GM12878 (cell line): Measurements from ENCODE around the gene GNG12. TPM values are rescaled to one million over a fixed set of nuclear protein-coding genes. Genes with fewer than 3 reads are reported as not detected.

Experiments used
- ATAC-seq: fragments of 200-7000 bp; cut with Tn5 transposase; 3 replicates; pipeline ENCODE4 v1.9.1; 2020; ENCODE audit warnings: mild to moderate bottlenecking, moderate library complexity
- BruUV-seq: library from RNA; stranded (reverse); fragments of 400-500 nt; replicated peaks from 2 replicates; lab custom pipeline; 2021; lab: Mats Ljungman, UMichigan
- CTCF ChIA-PET: fragments of 300-600 bp; sonication (Branson Sonifier 250); formaldehyde crosslinking; extraction: SDS; loops from one replicate; lab custom pipeline; 2021; ENCODE audit warnings: inconsistent platforms; lab: Yijun Ruan, JAX
- POLR2A ChIA-PET: fragments of 350-600 bp; formaldehyde crosslinking; extraction: SDS; loops from one replicate; lab custom pipeline; 2021; ENCODE audit warnings: inconsistent platforms; lab: Charles Lee
- RAD21 ChIA-PET: fragments of 300-600 bp; sonication (Branson Sonifier 250); formaldehyde crosslinking; loops from one replicate; lab custom pipeline; 2023; ENCODE audit warnings: antibody characterized with exemption; ENCODE audit not compliant: unreplicated experiment; lab: Charles Lee
- SMC1A ChIA-PET: fragments of 300-600 bp; sonication (Branson Sonifier 250); formaldehyde crosslinking; loops from one replicate; lab custom pipeline; 2023; ENCODE audit not compliant: unreplicated experiment, uncharacterized antibody; lab: Charles Lee
- DNase-seq: peaks from one replicate; pipeline ENCODE4 v3.0.0-alpha.2; 2011; ENCODE audit warnings: low read depth, low spot score
- FAIRE-seq: peaks from 3 replicates; lab custom pipeline; 2011; peaks lifted over from hg19 to GRCh38; lab: Jason Lieb, UNC
- H2AFZ ChIP-seq: 2 replicates; pipeline ENCODE4 v1.6.0; 2011; ENCODE audit warnings: low read depth, low read length, control low read depth; ENCODE audit not compliant: control insufficient read depth
- H3K27ac ChIP-seq: 2 replicates; pipeline ENCODE4 v1.5.1; 2011; ENCODE audit warnings: control low read depth; ENCODE audit not compliant: control insufficient read depth, insufficient read depth
- H3K27me3 ChIP-seq, 2 experiments: replicated peaks in 1 of 2; 2 replicates each; pipeline versions ENCODE4 v1.6.0 to v1.6.1; 2011; ENCODE audit warnings: low read length in 1 of 2; ENCODE audit not compliant: control insufficient read depth in 2 of 2, insufficient read depth in 2 of 2
- H3K36me3 ChIP-seq, 2 experiments: 2 replicates each; pipeline ENCODE4 v1.5.1; 2011; ENCODE audit warnings: low read length in 1 of 2; ENCODE audit not compliant: control insufficient read depth in 2 of 2, insufficient read depth in 2 of 2
- H3K4me1 ChIP-seq: 2 replicates; pipeline ENCODE4 v1.6.1; 2011; ENCODE audit warnings: mild to moderate bottlenecking, low read length, moderate library complexity, mixed read lengths; ENCODE audit not compliant: control insufficient read depth, insufficient read depth
- H3K4me2 ChIP-seq: 2 replicates; pipeline ENCODE4 v1.6.0; 2011; ENCODE audit warnings: control low read depth; ENCODE audit not compliant: control insufficient read depth, insufficient read depth
- H3K4me3 ChIP-seq: fragments of 200-600 bp; sonication (generic); 2 replicates; pipeline ENCODE4 v1.5.1; 2016
- H3K79me2 ChIP-seq: 2 replicates; pipeline ENCODE4 v1.6.0; 2011; ENCODE audit warnings: low read length; ENCODE audit not compliant: control insufficient read depth, insufficient read depth
- H3K9ac ChIP-seq: 2 replicates; pipeline ENCODE4 v1.8.0; 2011; ENCODE audit warnings: low read length, control low read depth, mixed read lengths; ENCODE audit not compliant: control insufficient read depth, insufficient read depth
- H3K9me3 ChIP-seq: replicated peaks from 3 replicates; pipeline ENCODE4 v1.5.1; 2011; ENCODE audit warnings: mild to moderate bottlenecking, low read length; ENCODE audit not compliant: control insufficient read depth, insufficient read depth
- H4K20me1 ChIP-seq: 2 replicates; pipeline ENCODE4 v1.6.0; 2011; ENCODE audit not compliant: control insufficient read depth, insufficient read depth
- ATF7 ChIP-seq: fragments of 450-650 bp; IDR thresholded peaks from 2 replicates; pipeline ENCODE4 v1.6.1; 2016; ENCODE audit warnings: low read depth, mild to moderate bottlenecking
- BACH1 ChIP-seq: fragments of 450-650 bp; IDR thresholded peaks from 2 replicates; pipeline ENCODE4 v1.6.1; 2017; ENCODE audit warnings: mild to moderate bottlenecking, borderline replicate concordance
- BRCA1 ChIP-seq: IDR thresholded peaks from 2 replicates; pipeline ENCODE4 v1.6.1; 2011; ENCODE audit warnings: low read depth, low read length, improper control_type of control experiment
- CHD1 ChIP-seq: IDR thresholded peaks from 2 replicates; pipeline ENCODE4 v1.6.1; 2012; ENCODE audit warnings: low read depth, low read length, improper control_type of control experiment
- CREB1 ChIP-seq: IDR thresholded peaks from 2 replicates; pipeline ENCODE4 v1.6.1; 2012; ENCODE audit warnings: low read depth, mild to moderate bottlenecking, inconsistent platforms
- ESRRA ChIP-seq: IDR thresholded peaks from 2 replicates; pipeline ENCODE4 v1.6.1; 2012; ENCODE audit warnings: mild to moderate bottlenecking, low read length, improper control_type of control experiment
- NBN ChIP-seq: fragments of 450-650 bp; IDR thresholded peaks from 2 replicates; pipeline ENCODE4 v1.6.1; 2016
- NFYB ChIP-seq: IDR thresholded peaks from 2 replicates; pipeline ENCODE4 v1.6.1; 2011; ENCODE audit warnings: low read depth, mild to moderate bottlenecking, low read length, improper control_type of control experiment, moderate library complexity; ENCODE audit not compliant: insufficient read depth
- REST ChIP-seq: IDR thresholded peaks from 2 replicates; pipeline ENCODE4 v1.6.1; 2012; ENCODE audit warnings: mild to moderate bottlenecking, low read depth, low read length
- SMARCA5 ChIP-seq: fragments of 450-650 bp; IDR thresholded peaks from 2 replicates; pipeline ENCODE4 v1.6.1; 2017; ENCODE audit warnings: mild to moderate bottlenecking
- SP1 ChIP-seq: IDR thresholded peaks from one replicate; pipeline ENCODE4 v1.6.1; 2011; ENCODE audit warnings: low read depth, low read length
- STAT3 ChIP-seq: IDR thresholded peaks from 2 replicates; pipeline ENCODE4 v1.6.1; 2011; ENCODE audit warnings: low read depth, low read length, improper control_type of control experiment
- TBL1XR1 ChIP-seq: IDR thresholded peaks from 2 replicates; pipeline ENCODE4 v1.6.1; 2012; ENCODE audit warnings: low read depth, low read length, improper control_type of control experiment
- ZBED1 ChIP-seq: IDR thresholded peaks from 2 replicates; pipeline ENCODE4 v1.6.1; 2016; ENCODE audit warnings: borderline replicate concordance
- WGBS: methylation state at CpG from one replicate; pipeline ENCODE4 v1.1.6; 2016; ENCODE audit warnings: low lambda C conversion rate; ENCODE audit not compliant: insufficient replicate concordance, insufficient coverage; ENCODE audit errors: missing lambda C conversion rate; 5-methylcytosine and 5-hydroxymethylcytosine counted together
- in situ Hi-C: fragments of 300-500 bp; cut with MboI; formaldehyde crosslinking; loops from 9 replicates; pipeline ENCODE4 v1.14.3; 2018; ENCODE audit warnings: mixed read lengths
- intact Hi-C: fragments of 100-400 bp; cut with micrococcal nuclease; formaldehyde crosslinking; loops from one replicate; pipeline ENCODE4 v1.14.2; 2022; ENCODE audit not compliant: unreplicated experiment
- polyA plus RNA-seq, 11 experiments: library from polyadenylated mRNA; depleted of rRNA in 4 of 11; unstranded in 6 of 11; stranded (reverse) in 5 of 11; fragments of >200 nt; fragmentation: Nextera tagmentation in 4 of 11; fragmentation: Illumina TruSeq in 1 of 11; extraction: Ambion mirVana in 4 of 11; extraction: Trizol in 1 of 11; gene quantifications; 1 replicate in 1 of 11; 2 replicates in 10 of 11; pipeline versions ENCODE4 v1.2.1 to v1.2.3, GENCODE V29; 2011 to 2016; ENCODE audit warnings: inconsistent platforms in 2 of 11, missing spikeins in 2 of 11, low read depth in 1 of 11
- total RNA-seq, 4 experiments: library from RNA; depleted of rRNA in 3 of 4; stranded (reverse); fragments of >200 nt in 3 of 4; fragmentation: Illumina TruSeq in 1 of 4; extraction: Trizol in 1 of 4; gene quantifications; 2 replicates each; pipeline versions ENCODE4 v1.2.1 to v1.2.3, GENCODE V29; 2013 to 2021
- TF ChIP-seq, protein P1 (sequence below): fragments of 150-350 bp; IDR thresholded peaks from 2 replicates; pipeline ENCODE4 v1.6.1; 2014; ENCODE audit warnings: mild to moderate bottlenecking, low read depth, low read length
- TF ChIP-seq, protein P2 (sequence below): fragments of 450-650 bp; formaldehyde crosslinking; IDR thresholded peaks from 2 replicates; pipeline ENCODE4 v1.4.0; 2022; ENCODE audit warnings: mild to moderate bottlenecking, moderate library complexity

The GNG12 gene
- total and polyA plus RNA-seq, 10 of the 15 experiments (the other 5 are each of a cell fraction or from before 2014, with no cell fraction given) = 0.22 to 32.8 (median 0.35) TPM

- in situ Hi-C loops = no loop called here
- intact Hi-C loops = no loop called here
- Histone ChIP-seq H3K79me2 (no peaks in the 10 kb centered on the region), H3K4me3 (no peak overlapping the region), H3K27ac (no peak overlapping the region), H2AFZ (no peak overlapping the region), H3K27me3 (no peaks in the 10 kb centered on the region; a peak in 1 of 4 replicates), H3K36me3 (no peaks in the 10 kb centered on the region), H3K9ac (no peak overlapping the region), H3K9me3 (no peaks in the 10 kb centered on the region), H3K4me1 (no peaks in the 10 kb centered on the region), H4K20me1 (no peaks in the 10 kb centered on the region), H3K4me2 (no peak overlapping the region)
- DNase-seq (no peak), FAIRE-seq (no peak), ATAC-seq (no peak)
- RAD21 ChIA-PET = interaction anchor here (0.8 to 13.6 kb wide), 9 partner anchors 10 to 57 kb away, joined by 3 to 232 read pairs (median 15); partner anchors contain the start of gene GNG12
- SMC1A ChIA-PET = interaction anchor here (1.2 to 47.8 kb wide), 10 partner anchors 9 to 256 kb away, joined by 3 to 1058 read pairs (median 26); partner anchors contain the start of gene GNG12
- TF ChIP-seq ZBED1 (no peak), CREB1 (no peak), ATF7 (no peak), NBN (no peak), ESRRA (no peak), BACH1 (no peak), NFYB (no peak), BRCA1 (no peak), CHD1 (no peak), SMARCA5 (no peak), TBL1XR1 (no peak), REST (no peak), SP1 (no peak), STAT3 (no peak)
- TF ChIP-seq, protein P1, sequence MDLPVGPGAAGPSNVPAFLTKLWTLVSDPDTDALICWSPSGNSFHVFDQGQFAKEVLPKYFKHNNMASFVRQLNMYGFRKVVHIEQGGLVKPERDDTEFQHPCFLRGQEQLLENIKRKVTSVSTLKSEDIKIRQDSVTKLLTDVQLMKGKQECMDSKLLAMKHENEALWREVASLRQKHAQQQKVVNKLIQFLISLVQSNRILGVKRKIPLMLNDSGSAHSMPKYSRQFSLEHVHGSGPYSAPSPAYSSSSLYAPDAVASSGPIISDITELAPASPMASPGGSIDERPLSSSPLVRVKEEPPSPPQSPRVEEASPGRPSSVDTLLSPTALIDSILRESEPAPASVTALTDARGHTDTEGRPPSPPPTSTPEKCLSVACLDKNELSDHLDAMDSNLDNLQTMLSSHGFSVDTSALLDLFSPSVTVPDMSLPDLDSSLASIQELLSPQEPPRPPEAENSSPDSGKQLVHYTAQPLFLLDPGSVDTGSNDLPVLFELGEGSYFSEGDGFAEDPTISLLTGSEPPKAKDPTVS = no peak
- TF ChIP-seq, protein P2, sequence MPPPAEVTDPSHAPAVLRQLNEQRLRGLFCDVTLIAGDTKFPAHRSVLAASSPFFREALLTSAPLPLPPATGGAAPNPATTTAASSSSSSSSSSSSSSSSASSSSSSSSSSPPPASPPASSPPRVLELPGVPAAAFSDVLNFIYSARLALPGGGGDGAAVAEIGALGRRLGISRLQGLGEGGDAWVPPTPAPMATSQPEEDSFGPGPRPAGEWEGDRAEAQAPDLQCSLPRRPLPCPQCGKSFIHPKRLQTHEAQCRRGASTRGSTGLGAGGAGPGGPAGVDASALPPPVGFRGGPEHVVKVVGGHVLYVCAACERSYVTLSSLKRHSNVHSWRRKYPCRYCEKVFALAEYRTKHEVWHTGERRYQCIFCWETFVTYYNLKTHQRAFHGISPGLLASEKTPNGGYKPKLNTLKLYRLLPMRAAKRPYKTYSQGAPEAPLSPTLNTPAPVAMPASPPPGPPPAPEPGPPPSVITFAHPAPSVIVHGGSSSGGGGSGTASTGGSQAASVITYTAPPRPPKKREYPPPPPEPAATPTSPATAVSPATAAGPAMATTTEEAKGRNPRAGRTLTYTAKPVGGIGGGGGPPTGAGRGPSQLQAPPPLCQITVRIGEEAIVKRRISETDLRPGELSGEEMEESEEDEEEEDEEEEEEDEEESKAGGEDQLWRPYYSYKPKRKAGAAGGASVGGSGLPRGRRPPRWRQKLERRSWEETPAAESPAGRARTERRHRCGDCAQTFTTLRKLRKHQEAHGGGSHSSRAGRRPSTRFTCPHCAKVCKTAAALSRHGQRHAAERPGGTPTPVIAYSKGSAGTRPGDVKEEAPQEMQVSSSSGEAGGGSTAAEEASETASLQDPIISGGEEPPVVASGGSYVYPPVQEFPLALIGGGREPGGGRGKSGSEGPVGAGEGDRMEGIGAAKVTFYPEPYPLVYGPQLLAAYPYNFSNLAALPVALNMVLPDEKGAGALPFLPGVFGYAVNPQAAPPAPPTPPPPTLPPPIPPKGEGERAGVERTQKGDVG (CRISPR knock-in tag) = no peak
- WGBS = 83% methylated on average over 1 of the region's 1 CpG
- no TSS peak for BruUV-seq
- CTCF ChIA-PET = interaction anchor here (0.9 to 6.8 kb wide), 11 partner anchors 9 to 50 kb away, joined by 3 to 89 read pairs (median 4); no protein-coding TSS in a partner anchor
- POLR2A ChIA-PET = interaction anchor here (0.6 to 8.5 kb wide), 7 partner anchors 10 to 388 kb away, joined by 3 to 155 read pairs (median 4); partner anchors contain the start of gene GNG12
Observed at GRCh38 chr1:67817319-67817718, 15.9 kb downstream of the GNG12 start.
